Fibroblast of skin of scalp (primary cell): Measurements from ENCODE around the gene ZBTB7C.
A peak's percentile ranks its signal among the peaks of the same experiment; 100 is the strongest.

Source experiments
- DNase-seq: peaks from one replicate; pipeline ENCODE4 v3.0.0-alpha.2; 2013

ZBTB7C gene

GRCh38 chr18:48352051-48352755 is 57.0 kb downstream of the ZBTB7C start:
- no peak for DNase-seq

- no peak for DNase-seq
Measured at GRCh38 chr18:48351216-48352050, 57.8 kb downstream of the ZBTB7C start.

- DNase-seq: no peak
Measured at GRCh38 chr18:48348739-48349138, 60.4 kb downstream of the ZBTB7C start.

GRCh38 chr18:48347756-48348326 is 61.3 kb downstream of the ZBTB7C start:
- no peak for DNase-seq

GRCh38 chr18:48345596-48345995 is 63.6 kb downstream of the ZBTB7C start:
- peak; percentile 26 for DNase-seq

- no peak for DNase-seq
Measured at GRCh38 chr18:48342581-48342980, 66.6 kb downstream of the ZBTB7C start.

GRCh38 chr18:48342125-48342524 is 67.1 kb downstream of the ZBTB7C start:
- no peak for DNase-seq

- no peak for DNase-seq
Measured at GRCh38 chr18:48340560-48340959, 68.6 kb downstream of the ZBTB7C start.

GRCh38 chr18:48339692-48340091 is 69.5 kb downstream of the ZBTB7C start:
- no peak for DNase-seq

- no peak for DNase-seq
Measured at GRCh38 chr18:48338915-48339314, 70.3 kb downstream of the ZBTB7C start.

- DNase-seq: no peak
Measured at GRCh38 chr18:48337053-48337452, 72.1 kb downstream of the ZBTB7C start.

- DNase-seq: no peak
Measured at GRCh38 chr18:48336332-48336731, 72.9 kb downstream of the ZBTB7C start.

- no peak for DNase-seq
Measured at GRCh38 chr18:48335829-48336228, 73.4 kb downstream of the ZBTB7C start.

GRCh38 chr18:48334845-48335244 is 74.3 kb downstream of the ZBTB7C start:
- DNase-seq: no peak

GRCh38 chr18:48333563-48333962 is 75.6 kb downstream of the ZBTB7C start:
- no peak for DNase-seq

- DNase-seq: peak; percentile 89
Measured at GRCh38 chr18:48330016-48330991, 78.9 kb downstream of the ZBTB7C start.

GRCh38 chr18:48328473-48329210 is 80.5 kb downstream of the ZBTB7C start:
- DNase-seq: peak; percentile 74

GRCh38 chr18:48326901-48327675 is 82.1 kb downstream of the ZBTB7C start:
- peak; percentile 55 for DNase-seq

GRCh38 chr18:48325115-48325665 is 84.0 kb downstream of the ZBTB7C start:
- DNase-seq: peak; percentile 41

- DNase-seq: no peak
Measured at GRCh38 chr18:48324651-48325050, 84.5 kb downstream of the ZBTB7C start.
